Endometrial microvascular endothelial cells (primary cell): ENCODE data around the gene RPL37A. TPM values are rescaled to one million over a fixed set of nuclear protein-coding genes. Genes with fewer than 3 reads are reported as not detected.

Source experiments
- in situ Hi-C: cut with HindIII; loops from 2 replicates; pipeline ENCODE4 v1.10.0; 2017; ENCODE audit warnings: low sequenced_read_pairs, low pct_unique_long_range_greater_than_20kb; ENCODE audit errors: inconsistent ontology term
- total RNA-seq: library from RNA; depleted of rRNA; stranded (reverse); fragments of >200 nt; gene quantifications from one replicate; pipeline ENCODE4 v1.2.3, GENCODE V29; 2015; ENCODE audit errors: inconsistent ontology term

The RPL37A gene
- total RNA-seq, 1 donor from 2014 or later = 1,298 TPM

DNA sequence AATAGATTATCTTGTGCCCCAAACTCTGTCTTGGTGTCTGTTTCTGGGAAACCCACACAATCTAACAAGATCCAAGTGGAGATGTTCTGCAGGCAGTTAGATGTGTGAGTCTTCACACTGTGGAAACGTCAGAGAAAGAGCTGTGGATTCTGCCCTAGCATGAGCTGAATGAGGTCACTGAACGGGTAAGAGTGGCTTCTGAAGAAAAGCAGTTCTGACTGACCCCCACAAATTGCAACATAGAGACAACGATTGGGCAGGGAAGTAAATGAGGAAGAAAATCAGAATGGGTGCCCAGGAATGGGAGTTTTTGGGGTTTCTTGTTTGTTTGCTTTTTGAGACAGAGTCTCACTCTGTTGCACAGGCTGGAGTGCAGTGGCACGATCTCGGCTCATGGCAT is 12.9 kb upstream of the RPL37A start:
- in situ Hi-C loops = no loop called here

DNA sequence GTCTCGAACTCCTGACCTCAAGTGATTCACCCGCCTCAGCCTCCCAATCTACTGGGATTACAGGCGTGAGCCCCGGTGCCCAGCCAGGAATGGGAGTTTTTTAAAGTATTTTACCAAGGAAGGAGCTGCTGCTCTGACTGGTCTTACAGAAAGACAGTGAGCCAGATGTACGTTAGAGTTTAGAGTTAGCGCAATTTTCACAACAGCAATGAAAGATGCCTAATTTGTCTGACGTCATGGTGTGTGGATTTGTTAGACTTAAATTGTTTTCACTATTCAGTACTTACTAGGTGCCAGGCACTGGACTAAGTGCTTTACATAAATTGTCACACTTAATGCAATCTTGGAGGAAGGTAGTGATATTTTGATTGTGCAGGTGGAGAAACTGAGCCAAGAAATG is 12.4 kb upstream of the RPL37A start:
- in situ Hi-C loops = no loop called here

DNA sequence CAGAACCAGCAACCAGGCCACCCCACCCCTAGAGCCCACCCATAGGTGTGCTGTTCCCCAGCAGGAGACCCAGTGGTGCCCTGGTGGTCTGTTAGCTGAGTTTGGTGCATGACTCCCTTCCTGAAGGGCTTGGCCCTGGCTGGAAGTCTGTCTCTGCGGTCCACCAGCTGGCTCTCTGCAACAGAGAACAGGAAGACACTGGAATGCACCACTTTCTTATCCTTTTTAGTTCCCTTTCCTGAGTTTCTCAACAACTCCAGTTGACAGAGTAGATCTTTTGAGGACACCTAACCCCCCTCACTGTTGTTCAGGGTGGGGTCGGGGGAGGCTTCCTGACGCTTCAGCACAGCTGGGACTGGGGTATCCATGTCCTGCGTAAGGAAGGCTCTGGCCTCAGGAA is 11.9 kb upstream of the RPL37A start:
- in situ Hi-C loops = no loop called here

DNA sequence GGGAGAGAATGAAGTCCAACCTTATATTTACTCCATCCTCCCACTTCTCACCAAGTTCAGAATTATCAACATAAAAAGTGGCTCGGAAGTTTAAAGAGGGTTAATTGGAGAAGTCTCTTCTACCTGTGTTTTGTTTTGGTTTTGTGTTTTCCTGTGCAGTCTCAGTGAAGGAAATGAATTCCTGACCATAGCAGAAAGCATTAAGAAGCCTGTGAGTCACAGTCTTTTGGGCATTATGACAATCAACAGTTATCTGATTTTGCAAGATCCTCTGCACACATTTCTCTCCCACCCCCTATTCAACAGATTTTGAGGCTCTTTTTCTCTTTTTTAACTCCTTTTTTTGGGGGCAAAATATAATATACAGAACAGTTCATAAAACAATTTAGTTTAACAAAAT is 8.6 kb upstream of the RPL37A start:
- in situ Hi-C loops = no loop called here

DNA sequence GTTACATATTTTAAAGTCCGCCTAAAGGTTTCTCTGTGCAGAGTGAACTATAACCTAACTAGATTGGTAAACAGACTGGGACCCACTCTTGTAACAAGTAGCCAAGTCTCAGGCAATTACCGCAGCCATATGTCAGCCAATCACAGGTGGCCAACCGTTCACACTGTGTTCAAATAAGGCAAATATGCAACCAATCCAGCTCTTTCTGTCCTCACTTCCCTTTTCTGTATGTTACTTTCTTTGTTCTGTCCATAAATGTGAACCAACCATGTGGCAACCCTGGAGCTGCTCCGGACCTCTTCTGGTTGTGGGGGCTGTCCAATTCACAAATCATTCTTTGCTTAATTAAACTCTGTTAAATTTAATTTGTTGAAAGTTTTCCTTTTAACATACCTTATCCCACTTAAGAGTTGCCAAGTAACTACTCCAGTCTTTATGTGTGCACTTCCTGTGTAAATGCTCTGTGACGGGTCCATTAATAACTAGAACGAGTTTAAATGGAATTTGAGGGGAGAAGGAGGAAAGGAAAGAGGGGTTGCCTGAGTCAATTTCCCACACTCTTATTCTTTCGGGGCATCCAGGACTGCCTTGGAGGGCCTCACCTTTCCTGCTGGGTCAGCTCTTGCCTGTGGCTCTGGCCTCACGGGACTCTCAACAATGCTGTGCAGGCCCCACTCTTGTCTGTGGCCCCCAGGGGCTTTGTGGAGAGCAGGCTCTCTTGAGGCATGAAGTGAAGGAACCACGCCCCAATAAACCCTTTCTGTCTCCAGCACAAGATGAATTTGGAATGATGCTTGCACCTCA is 6.6 kb upstream of the RPL37A start:
- in situ Hi-C loops = no loop called here

- in situ Hi-C loops = no loop called here
Observed at GRCh38 chr2:216492597-216493333, 5.9 kb upstream of the RPL37A start.

DNA sequence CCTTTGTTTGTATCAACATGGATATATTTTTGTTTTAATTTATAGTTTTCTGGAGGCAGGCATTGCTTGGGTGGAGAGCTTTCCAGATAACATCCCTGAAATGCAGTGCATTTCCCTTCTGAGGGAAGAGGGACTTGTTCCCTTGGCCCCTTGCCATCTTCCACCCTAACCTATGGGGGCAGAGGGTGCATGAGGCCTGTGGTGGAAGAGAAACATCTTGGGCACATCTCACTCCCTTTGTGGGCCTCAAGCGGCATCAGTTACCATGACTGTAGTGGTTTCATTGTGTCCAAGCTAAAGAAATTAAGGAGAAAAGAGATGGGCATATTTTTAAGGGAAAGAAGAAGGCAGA is 5.3 kb upstream of the RPL37A start:
- in situ Hi-C loops = no loop called here

GRCh38 chr2:216495656-216496055 is 3.0 kb upstream of the RPL37A start:
- in situ Hi-C loops = no loop called here

GRCh38 chr2:216497382-216498069 is 1.1 kb upstream of the RPL37A start:
- in situ Hi-C loops = no loop called here

DNA sequence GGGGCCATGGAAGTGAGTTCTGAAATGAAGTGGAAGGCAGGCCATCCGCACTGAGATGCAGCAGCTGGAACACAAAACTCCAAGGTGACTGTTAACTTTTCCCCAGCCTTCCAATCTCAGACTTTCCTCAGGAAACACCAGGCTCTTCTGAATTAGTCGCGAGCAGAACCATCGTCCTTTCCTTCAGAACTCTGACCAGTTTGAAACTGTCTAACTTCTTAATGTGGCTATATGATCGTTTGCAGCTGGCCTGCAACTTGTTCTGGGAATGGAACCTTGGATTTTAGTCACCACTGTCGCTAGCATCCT is 620 bp upstream of the RPL37A start:
- in situ Hi-C loops = no loop called here

GRCh38 chr2:216499641-216500218 is 1.1 kb downstream of the RPL37A start:
- in situ Hi-C loops = no loop called here

- in situ Hi-C loops = no loop called here
Observed at GRCh38 chr2:216500572-216500971, 1.9 kb downstream of the RPL37A start.

DNA sequence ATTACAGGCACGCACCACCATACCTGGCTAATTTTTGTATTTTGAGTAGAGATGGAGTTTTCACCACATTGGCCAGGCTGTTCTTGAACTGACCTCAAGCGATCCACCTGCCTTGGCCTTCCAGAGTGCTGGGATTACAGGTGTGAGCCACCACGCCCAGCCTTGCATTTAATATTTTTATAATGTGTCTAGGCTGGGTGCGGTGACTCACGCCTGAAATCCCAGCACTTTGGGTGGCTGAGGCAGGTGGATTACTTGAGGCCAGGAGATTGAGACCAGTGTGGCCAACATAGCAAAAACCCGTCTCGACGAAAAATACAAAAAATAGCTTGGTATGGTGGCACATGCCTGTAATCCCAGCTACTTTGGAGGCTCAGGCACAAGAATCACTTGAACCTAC is 3.2 kb downstream of the RPL37A start:
- in situ Hi-C loops = no loop called here

DNA sequence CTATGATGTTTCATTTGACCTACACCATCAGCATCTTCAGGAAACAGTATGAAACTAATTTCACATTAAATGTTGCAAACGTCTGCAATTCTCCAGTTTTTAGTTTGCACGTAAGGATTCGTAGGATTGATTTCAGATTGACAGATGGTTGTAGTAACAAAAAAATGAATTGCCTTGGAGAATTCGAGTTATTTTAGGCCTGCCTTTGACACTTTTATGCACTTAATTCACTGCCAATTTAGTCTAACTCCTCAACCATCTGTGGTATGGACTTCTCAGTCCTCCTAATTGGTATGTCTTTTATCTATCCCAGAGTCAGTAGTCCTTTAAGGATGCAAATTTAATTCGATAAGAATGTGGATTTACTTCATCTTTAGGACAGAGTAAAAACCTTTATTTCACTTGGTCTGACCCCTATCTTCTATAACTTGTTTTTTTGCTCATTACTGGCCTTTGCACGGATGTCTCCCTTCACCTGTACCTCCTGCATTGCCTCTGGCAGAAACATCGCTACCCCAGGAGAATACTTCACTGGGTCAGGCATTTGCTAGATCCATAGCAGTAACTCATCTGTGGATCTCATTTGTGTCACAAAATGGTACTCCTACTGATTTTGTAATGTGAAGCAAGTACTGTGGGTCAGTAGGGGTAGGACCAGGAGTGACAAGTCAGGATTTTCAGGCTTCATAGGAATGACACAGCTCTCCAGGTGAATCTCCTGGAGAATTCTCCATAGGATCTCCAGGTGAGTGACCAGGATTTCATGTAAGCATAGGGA is 3.9 kb downstream of the RPL37A start:
- in situ Hi-C loops = no loop called here

DNA sequence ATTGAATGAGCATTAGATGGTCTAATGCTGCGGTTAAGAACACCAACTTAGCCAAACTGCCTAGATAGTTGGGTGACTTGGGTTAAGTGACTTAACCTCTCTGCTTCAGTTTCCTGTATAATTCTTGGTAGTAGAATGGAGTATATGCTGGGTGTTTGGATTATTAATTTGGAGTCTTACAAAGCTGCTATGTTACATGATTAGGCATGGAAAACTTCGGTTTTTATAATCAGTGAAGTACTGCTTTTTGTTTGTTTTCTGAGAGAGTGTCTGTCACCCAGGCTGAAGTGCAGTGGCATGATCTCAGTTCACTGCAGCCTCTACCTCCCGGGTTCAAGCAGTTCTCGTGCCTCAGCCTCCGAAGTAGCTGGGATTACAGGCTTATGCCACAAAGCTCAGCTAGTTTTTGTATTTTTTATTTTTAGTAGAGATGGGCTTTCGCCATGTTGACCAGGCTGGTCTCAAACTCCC is 4.5 kb downstream of the RPL37A start:
- in situ Hi-C loops = no loop called here

GRCh38 chr2:216503697-216504375 is 5.2 kb downstream of the RPL37A start:
- in situ Hi-C loops = no loop called here

- in situ Hi-C loops = no loop called here
Observed at GRCh38 chr2:216504376-216504762, 5.7 kb downstream of the RPL37A start.
